ENCODE results near the gene RGS12. TPM values are rescaled to one million over a fixed set of nuclear protein-coding genes. Genes with fewer than 3 reads are reported as not detected.

Gene RGS12
- total RNA-seq, 1 experiment from 2014 or later: 4.7 TPM

DNA sequence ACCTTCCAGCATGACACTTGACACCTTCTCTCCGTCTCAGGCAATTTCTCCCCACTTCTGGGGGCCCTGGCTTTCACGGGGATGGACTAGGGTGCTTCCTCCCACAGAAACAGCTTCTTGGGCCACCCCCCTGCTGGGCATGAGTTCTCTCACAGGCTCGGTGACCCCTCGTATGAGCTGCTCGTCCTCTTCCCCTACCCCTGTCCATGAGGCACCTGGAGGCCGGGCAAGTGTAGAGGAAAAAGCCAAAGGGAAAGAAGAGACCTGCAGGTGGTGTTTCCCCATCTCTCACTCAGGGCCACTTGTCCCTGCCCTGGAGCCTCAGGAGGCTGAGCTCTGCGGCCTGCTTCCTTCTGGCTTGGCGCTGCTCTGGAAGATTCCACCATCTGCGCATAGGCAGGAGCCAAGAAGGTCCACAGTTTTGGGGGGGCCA is 1.9 kb upstream of the RGS12 start:
- no peak overlapping the region for H2AFZ ChIP-seq (ENCODE audit: low read length)
- H3K9me3 ChIP-seq (ENCODE audit: low read length): no peaks in the 10 kb centered on the region
- no peaks in the 10 kb centered on the region for H3K27me3 ChIP-seq (ENCODE audit: low read length)
- H3K4me2 ChIP-seq (ENCODE audit: low read depth, low read length, poor library complexity, severe bottlenecking): no peak overlapping the region
- no peak overlapping the region for H3K9ac ChIP-seq (ENCODE audit: low read length)
- no peaks in the 10 kb centered on the region for H3K36me3 ChIP-seq (ENCODE audit: insufficient read depth, low read length)
- H3K79me2 ChIP-seq (ENCODE audit: low read length): no peaks in the 10 kb centered on the region
- no peaks in the 10 kb centered on the region for H3K9me2 ChIP-seq (replicated peaks; ENCODE audit: insufficient read depth, low read length)
- no peak overlapping the region for H3K27ac ChIP-seq (ENCODE audit: low read length)
- no peak for DNase-seq
- no peak overlapping the region for H3K4me3 ChIP-seq (ENCODE audit: low read length)
- no peaks in the 10 kb centered on the region for H4K20me1 ChIP-seq (ENCODE audit: insufficient read depth, low read depth, low read length)
- H3K4me1 ChIP-seq (ENCODE audit: low read length): peaks cover 18% of the 10 kb centered on the region

- Histone ChIP-seq H3K4me3 (ENCODE audit: low read length) (peak overlapping the region; percentile 88), H3K79me2 (ENCODE audit: low read length) (no peaks in the 10 kb centered on the region), H3K4me2 (ENCODE audit: low read depth, low read length, poor library complexity, severe bottlenecking) (peak overlapping the region; percentile 79), H3K27ac (ENCODE audit: low read length) (no peak overlapping the region), H3K9me3 (ENCODE audit: low read length) (no peaks in the 10 kb centered on the region), H2AFZ (ENCODE audit: low read length) (no peak overlapping the region), H3K27me3 (ENCODE audit: low read length) (no peaks in the 10 kb centered on the region), H3K4me1 (ENCODE audit: low read length) (peaks cover 12% of the 10 kb centered on the region), H3K9me2 (replicated peaks; ENCODE audit: insufficient read depth, low read length) (no peaks in the 10 kb centered on the region), H4K20me1 (ENCODE audit: insufficient read depth, low read depth, low read length) (no peaks in the 10 kb centered on the region), H3K9ac (ENCODE audit: low read length) (peak overlapping the region; percentile 77), H3K36me3 (ENCODE audit: insufficient read depth, low read length) (no peaks in the 10 kb centered on the region)
- DNase-seq: no peak
Measured at GRCh38 chr4:3291411-3291968, 1.3 kb upstream of the RGS12 start.

GRCh38 chr4:3291969-3292570 is 751 bp upstream of the RGS12 start:
- Histone ChIP-seq H3K9me3 (ENCODE audit: low read length) (no peaks in the 10 kb centered on the region), H3K79me2 (ENCODE audit: low read length) (no peaks in the 10 kb centered on the region), H3K4me3 (ENCODE audit: low read length) (peak overlapping the region; percentile 88), H2AFZ (ENCODE audit: low read length) (peak overlapping the region; percentile 99), H3K9me2 (replicated peaks; ENCODE audit: insufficient read depth, low read length) (no peaks in the 10 kb centered on the region), H4K20me1 (ENCODE audit: insufficient read depth, low read depth, low read length) (no peaks in the 10 kb centered on the region), H3K27me3 (ENCODE audit: low read length) (no peaks in the 10 kb centered on the region), H3K4me2 (ENCODE audit: low read depth, low read length, poor library complexity, severe bottlenecking) (peak overlapping the region; percentile 79), H3K27ac (ENCODE audit: low read length) (no peak overlapping the region), H3K4me1 (ENCODE audit: low read length) (peaks cover 12% of the 10 kb centered on the region), H3K9ac (ENCODE audit: low read length) (peak overlapping the region; percentile 77), H3K36me3 (ENCODE audit: insufficient read depth, low read length) (no peaks in the 10 kb centered on the region)
- DNase-seq: peak; percentile 48

DNA sequence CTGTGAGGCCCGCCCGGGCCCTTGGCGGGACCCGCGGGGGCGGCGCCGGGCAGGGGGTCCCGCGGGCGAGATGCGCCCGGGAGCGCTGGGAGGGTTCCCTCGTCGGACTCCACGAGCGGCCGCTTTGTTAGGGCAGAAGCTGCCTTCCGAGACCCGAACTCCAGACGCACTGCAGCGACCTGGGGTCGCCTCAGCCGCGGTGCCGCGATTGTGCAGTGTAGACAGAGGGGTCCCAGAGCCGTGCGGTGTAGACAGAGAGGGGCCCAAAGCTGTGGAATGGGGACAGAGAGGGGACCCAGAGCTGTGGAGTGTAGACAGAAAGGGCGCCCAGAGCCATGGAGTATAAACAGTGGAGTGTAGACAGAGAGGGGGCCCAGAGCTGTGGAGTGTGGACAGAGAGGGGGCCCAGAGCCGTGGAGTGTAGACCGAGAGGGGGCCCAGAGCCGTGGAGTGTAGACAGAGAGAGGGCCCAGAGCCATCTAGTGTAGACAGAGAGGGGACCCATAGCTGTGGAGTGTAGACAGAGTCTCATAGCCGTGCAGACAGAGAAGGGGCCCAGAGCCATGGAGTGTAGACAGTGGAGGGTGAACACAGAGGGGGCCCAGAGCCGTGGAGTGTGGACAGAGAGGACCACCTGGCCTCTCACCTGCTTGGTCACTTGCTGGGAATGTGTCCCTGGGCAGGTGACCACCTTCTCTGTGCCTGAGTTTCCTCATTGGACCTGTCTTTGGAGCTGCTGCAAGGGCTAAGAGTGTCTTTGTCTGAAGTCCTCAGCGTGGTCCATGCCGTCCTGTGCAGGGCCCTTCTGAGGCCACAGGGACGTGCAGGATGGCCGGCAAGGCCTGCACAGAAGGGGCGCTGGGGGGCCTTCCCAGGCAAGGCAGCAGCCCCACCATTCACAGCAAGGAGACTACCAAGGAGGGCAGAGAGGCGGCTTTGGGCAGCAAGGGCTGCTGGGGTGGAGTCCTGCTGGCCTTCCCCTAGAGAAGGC is 875 bp downstream of the RGS12 start:
- Histone ChIP-seq H3K27ac (ENCODE audit: low read length) (no peak overlapping the region), H3K9me2 (replicated peaks; ENCODE audit: insufficient read depth, low read length) (no peaks in the 10 kb centered on the region), H3K9me3 (ENCODE audit: low read length) (no peaks in the 10 kb centered on the region), H3K9ac (ENCODE audit: low read length) (no peak overlapping the region), H4K20me1 (ENCODE audit: insufficient read depth, low read depth, low read length) (no peaks in the 10 kb centered on the region), H3K36me3 (ENCODE audit: insufficient read depth, low read length) (no peaks in the 10 kb centered on the region), H3K79me2 (ENCODE audit: low read length) (no peaks in the 10 kb centered on the region), H3K27me3 (ENCODE audit: low read length) (no peaks in the 10 kb centered on the region), H3K4me2 (ENCODE audit: low read depth, low read length, poor library complexity, severe bottlenecking) (no peak overlapping the region), H3K4me1 (ENCODE audit: low read length) (peaks cover 12% of the 10 kb centered on the region), H3K4me3 (ENCODE audit: low read length) (no peak overlapping the region), H2AFZ (ENCODE audit: low read length) (no peak overlapping the region)
- DNase-seq: no peak

GRCh38 chr4:3294401-3295241 is 1.8 kb downstream of the RGS12 start:
- Histone ChIP-seq H2AFZ (ENCODE audit: low read length) (no peak overlapping the region), H4K20me1 (ENCODE audit: insufficient read depth, low read depth, low read length) (no peaks in the 10 kb centered on the region), H3K9me3 (ENCODE audit: low read length) (no peaks in the 10 kb centered on the region), H3K9ac (ENCODE audit: low read length) (no peak overlapping the region), H3K27me3 (ENCODE audit: low read length) (no peaks in the 10 kb centered on the region), H3K9me2 (replicated peaks; ENCODE audit: insufficient read depth, low read length) (no peaks in the 10 kb centered on the region), H3K4me3 (ENCODE audit: low read length) (no peak overlapping the region), H3K4me2 (ENCODE audit: low read depth, low read length, poor library complexity, severe bottlenecking) (no peak overlapping the region), H3K27ac (ENCODE audit: low read length) (no peak overlapping the region), H3K36me3 (ENCODE audit: insufficient read depth, low read length) (no peaks in the 10 kb centered on the region), H3K4me1 (ENCODE audit: low read length) (peaks cover 12% of the 10 kb centered on the region), H3K79me2 (ENCODE audit: low read length) (no peaks in the 10 kb centered on the region)
- DNase-seq: no peak

DNA sequence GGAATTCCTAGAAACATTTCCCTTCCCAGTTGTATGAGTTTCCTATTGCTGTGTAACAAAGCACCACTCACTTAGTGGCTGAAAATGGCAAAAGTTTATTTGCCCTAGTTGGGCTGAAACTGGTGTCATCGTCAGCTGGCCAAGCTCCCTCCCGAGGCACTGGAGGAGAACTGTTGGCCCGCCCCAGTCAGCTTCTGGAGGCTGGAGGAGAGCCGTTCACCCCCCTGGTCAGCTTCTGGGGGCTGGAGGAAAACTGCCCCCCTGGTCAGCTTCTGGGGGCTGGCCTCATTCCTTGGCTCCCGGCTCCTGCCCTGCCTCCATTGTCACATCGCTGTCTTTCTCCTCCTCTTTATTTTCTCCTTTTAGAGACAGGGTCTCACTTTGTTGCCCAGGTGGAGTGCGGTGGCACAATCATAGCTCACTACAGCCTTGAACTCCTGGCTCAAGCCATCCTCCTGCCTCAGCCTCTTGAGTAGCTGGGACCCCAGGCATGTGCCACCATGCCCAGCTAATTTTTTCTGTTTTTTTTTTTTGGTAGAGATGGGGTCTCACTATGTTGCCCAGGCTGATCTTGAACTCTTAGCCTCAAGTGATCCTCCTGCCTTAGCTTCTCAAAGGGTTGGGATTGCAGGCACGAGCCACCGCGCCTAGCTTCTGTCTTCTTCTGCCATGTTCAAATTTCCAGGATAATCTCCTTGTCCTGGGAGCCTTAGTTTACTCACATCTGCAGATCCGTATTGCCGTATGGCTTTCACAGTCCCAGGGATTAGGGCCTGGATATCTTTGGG is 3.2 kb downstream of the RGS12 start:
- no peak overlapping the region for H2AFZ ChIP-seq (ENCODE audit: low read length)
- no peaks in the 10 kb centered on the region for H3K9me3 ChIP-seq (ENCODE audit: low read length)
- no peaks in the 10 kb centered on the region for H3K36me3 ChIP-seq (ENCODE audit: insufficient read depth, low read length)
- H3K4me2 ChIP-seq (ENCODE audit: low read depth, low read length, poor library complexity, severe bottlenecking): no peak overlapping the region
- H4K20me1 ChIP-seq (ENCODE audit: insufficient read depth, low read depth, low read length): no peaks in the 10 kb centered on the region
- H3K79me2 ChIP-seq (ENCODE audit: low read length): no peaks in the 10 kb centered on the region
- peaks cover 12% of the 10 kb centered on the region for H3K4me1 ChIP-seq (ENCODE audit: low read length)
- no peaks in the 10 kb centered on the region for H3K27me3 ChIP-seq (ENCODE audit: low read length)
- DNase-seq: no peak
- no peak overlapping the region for H3K27ac ChIP-seq (ENCODE audit: low read length)
- H3K4me3 ChIP-seq (ENCODE audit: low read length): no peak overlapping the region
- H3K9me2 ChIP-seq (replicated peaks; ENCODE audit: insufficient read depth, low read length): no peaks in the 10 kb centered on the region
- no peak overlapping the region for H3K9ac ChIP-seq (ENCODE audit: low read length)

- H2AFZ ChIP-seq (ENCODE audit: low read length): no peak overlapping the region
- H3K9ac ChIP-seq (ENCODE audit: low read length): no peak overlapping the region
- peaks cover 9% of the 10 kb centered on the region for H3K4me1 ChIP-seq (ENCODE audit: low read length)
- no peak overlapping the region for H3K4me3 ChIP-seq (ENCODE audit: low read length)
- no peak overlapping the region for H3K4me2 ChIP-seq (ENCODE audit: low read depth, low read length, poor library complexity, severe bottlenecking)
- no peaks in the 10 kb centered on the region for H3K9me2 ChIP-seq (replicated peaks; ENCODE audit: insufficient read depth, low read length)
- H3K27me3 ChIP-seq (ENCODE audit: low read length): no peaks in the 10 kb centered on the region
- no peaks in the 10 kb centered on the region for H4K20me1 ChIP-seq (ENCODE audit: insufficient read depth, low read depth, low read length)
- H3K36me3 ChIP-seq (ENCODE audit: insufficient read depth, low read length): no peaks in the 10 kb centered on the region
- H3K9me3 ChIP-seq (ENCODE audit: low read length): no peaks in the 10 kb centered on the region
- H3K79me2 ChIP-seq (ENCODE audit: low read length): no peaks in the 10 kb centered on the region
- no peak overlapping the region for H3K27ac ChIP-seq (ENCODE audit: low read length)
- no peak for DNase-seq
Measured at GRCh38 chr4:3296651-3297050, 3.8 kb downstream of the RGS12 start.

All from Karpas-422 (cell line).